Measurements from ENCODE around the gene GID8.

GRCh38 chr20:62951143-62951895 lies 13.4 kb downstream of the GID8 start:
- TF ChIP-seq EZH2 (IDR thresholded peaks at IDR 0.05; ENCODE audit: insufficient read depth, poor library complexity, severe bottlenecking) = no peak
- no peak for TF ChIP-seq EZH2phosphoT487 (IDR thresholded peaks at IDR 0.05; ENCODE audit: insufficient read depth, low read depth)

All from GM23248 (cell line).